Osteoblast (primary cell): ENCODE results near the gene GOLT1B. TPM values are rescaled to one million over a fixed set of nuclear protein-coding genes. Genes with fewer than 3 reads are reported as not detected.
A peak's percentile ranks its signal among the peaks of the same experiment; 100 is the strongest.
"Not testable (repeated sequence)": the region's sequence is repeated elsewhere in the genome, so short reads cannot be mapped to it uniquely, and the experiment has no call there.

ENCODE experiments used
- DNase-seq: peaks from one replicate; pipeline ENCODE4 v3.0.0; 2011; ENCODE audit warnings: low spot score, mixed read lengths; ENCODE audit not compliant: insufficient read length; ENCODE audit errors: missing footprints
- H2AFZ ChIP-seq: 2 replicates; pipeline ENCODE4 v1.6.0; 2011; ENCODE audit warnings: mild to moderate bottlenecking, low read length
- H3K27ac ChIP-seq: 2 replicates; pipeline ENCODE4 v1.5.1; 2011; ENCODE audit warnings: mild to moderate bottlenecking, low read depth, low read length, moderate library complexity
- H3K27me3 ChIP-seq: 2 replicates; pipeline ENCODE4 v1.6.0; 2012; ENCODE audit warnings: mild to moderate bottlenecking, control low read depth, inconsistent platforms, low read length, moderate library complexity; ENCODE audit not compliant: insufficient read depth
- H3K36me3 ChIP-seq: 2 replicates; pipeline ENCODE4 v1.5.1; 2011; ENCODE audit warnings: mild to moderate bottlenecking, low read length, control low read depth, moderate library complexity; ENCODE audit not compliant: insufficient read depth
- H3K4me1 ChIP-seq: 2 replicates; pipeline ENCODE4 v1.5.1; 2011; ENCODE audit warnings: mild to moderate bottlenecking, low read length, control low read depth, moderate library complexity; ENCODE audit not compliant: insufficient read depth
- H3K4me2 ChIP-seq: 2 replicates; pipeline ENCODE4 v1.6.0; 2011; ENCODE audit warnings: mild to moderate bottlenecking, low read length; ENCODE audit not compliant: insufficient read depth
- H3K4me3 ChIP-seq: fragments of 200-600 bp; sonication (generic); 3 replicates; pipeline ENCODE4 v1.5.1; 2012; ENCODE audit warnings: mild to moderate bottlenecking, low read length, inconsistent platforms; ENCODE audit not compliant: insufficient read depth
- H3K79me2 ChIP-seq: 2 replicates; pipeline ENCODE4 v1.6.0; 2012; ENCODE audit warnings: mild to moderate bottlenecking, low read length, control low read depth, inconsistent platforms; ENCODE audit not compliant: insufficient read depth
- H3K9me3 ChIP-seq: 2 replicates; pipeline ENCODE4 v1.5.1; 2011; ENCODE audit warnings: low read depth, low read length, control low read depth
- H4K20me1 ChIP-seq: 2 replicates; pipeline ENCODE4 v1.6.0; 2012; ENCODE audit warnings: mild to moderate bottlenecking, low read length, control low read depth; ENCODE audit not compliant: insufficient read depth
- CTCF ChIP-seq: IDR thresholded peaks from 2 replicates; pipeline ENCODE4 v1.5.1; 2011; ENCODE audit warnings: mild to moderate bottlenecking, low read depth, low read length, moderate library complexity; ENCODE audit errors: extremely low read depth
- total RNA-seq: library from RNA; depleted of rRNA; stranded (reverse); fragments of >200 nt; gene quantifications from 2 replicates; pipeline ENCODE4 v1.2.3, GENCODE V29; 2012

Gene GOLT1B
- total RNA-seq, result 65.7 and 254 TPM in 2 replicates

- H3K79me2 ChIP-seq, result peaks cover 94% of the 10 kb centered on the region
- H3K4me3 ChIP-seq, result peak within 1 kb of the TSS; percentile 95
- H3K27me3 ChIP-seq, result no peaks in the 10 kb centered on the region
- peak within 1 kb of the TSS; percentile 96 for H2AFZ ChIP-seq
- peaks cover 49% of the 10 kb centered on the region for H4K20me1 ChIP-seq
- H3K27ac ChIP-seq, result peak within 1 kb of the TSS; percentile 97
- H3K4me2 ChIP-seq, result peak within 1 kb of the TSS; percentile 95
- no peaks in the 10 kb centered on the region for H3K9me3 ChIP-seq
- H3K36me3 ChIP-seq, result peaks cover 23% of the 10 kb centered on the region
- DNase-seq, result peak; percentile 94
- peaks cover 32% of the 10 kb centered on the region for H3K4me1 ChIP-seq
- TF ChIP-seq CTCF, result no peak
Observed at GRCh38 chr12:21501258-21502163, at the start of gene GOLT1B, which contains the start of gene RECQL. Gene GOLT1B (plus strand): TSS chr12:21501789. CDS start chr12:21501924, 135 bp downstream. Gene RECQL (minus strand): TSS chr12:21501635. CDS start chr12:21499570, 2,065 bp downstream.

GRCh38 chr12:21453312-21453852, 48.2 kb upstream of the GOLT1B start:
- Histone ChIP-seq H3K27me3 (no peaks in the 10 kb centered on the region), H2AFZ (no peak overlapping the region), H3K36me3 (peaks cover 9% of the 10 kb centered on the region), H4K20me1 (no peaks in the 10 kb centered on the region), H3K4me2 (no peak overlapping the region), H3K4me3 (no peak overlapping the region), H3K79me2 (no peaks in the 10 kb centered on the region), H3K27ac (no peak overlapping the region), H3K9me3 (no peaks in the 10 kb centered on the region), H3K4me1 (peaks cover 21% of the 10 kb centered on the region)
- TF ChIP-seq CTCF, result no peak
- no peak for DNase-seq

GRCh38 chr12:21456291-21456780, 45.3 kb upstream of the GOLT1B start:
- no peak for DNase-seq
- Histone ChIP-seq H3K79me2 (no peaks in the 10 kb centered on the region), H4K20me1 (no peaks in the 10 kb centered on the region), H3K27me3 (no peaks in the 10 kb centered on the region), H3K4me3 (no peak overlapping the region), H3K4me2 (peak overlapping the region; percentile 31), H2AFZ (no peak overlapping the region), H3K9me3 (no peaks in the 10 kb centered on the region), H3K4me1 (peaks cover 11% of the 10 kb centered on the region), H3K27ac (peak overlapping the region; percentile 62), H3K36me3 (peaks cover 17% of the 10 kb centered on the region)
- no peak for TF ChIP-seq CTCF

- Histone ChIP-seq H3K36me3 (peaks cover 31% of the 10 kb centered on the region), H2AFZ (no peak overlapping the region), H3K79me2 (no peaks in the 10 kb centered on the region), H3K4me2 (no peak overlapping the region), H3K9me3 (no peaks in the 10 kb centered on the region), H3K4me3 (no peak overlapping the region), H4K20me1 (no peaks in the 10 kb centered on the region), H3K27me3 (no peaks in the 10 kb centered on the region), H3K4me1 (peaks cover 8% of the 10 kb centered on the region), H3K27ac (no peak overlapping the region)
- TF ChIP-seq CTCF, result no peak
- no peak for DNase-seq
Observed at GRCh38 chr12:21459474-21459873, 42.1 kb upstream of the GOLT1B start.

DNA sequence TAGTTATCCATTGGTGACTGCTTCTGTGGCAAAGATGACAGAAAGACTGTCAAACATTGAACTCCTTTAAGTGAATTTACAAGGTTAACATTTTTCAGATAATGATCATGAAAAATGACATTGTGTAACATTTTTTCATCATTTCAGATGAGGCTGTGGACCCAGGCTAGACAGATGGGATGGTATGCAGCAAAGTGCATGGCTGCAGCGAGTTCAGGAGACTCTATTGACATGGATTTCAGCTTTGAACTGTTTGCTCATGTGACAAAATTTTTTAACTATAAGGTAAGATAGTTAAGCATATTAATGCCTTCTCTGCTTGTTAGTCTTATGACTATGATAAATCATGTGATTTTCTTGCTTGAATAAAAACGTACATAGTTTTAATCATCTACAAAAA, 34.3 kb upstream of the GOLT1B start:
- DNase-seq, H3K79me2 ChIP-seq, H3K9me3 ChIP-seq, H3K4me1 ChIP-seq, H3K27me3 ChIP-seq, H3K27ac ChIP-seq, H4K20me1 ChIP-seq, H2AFZ ChIP-seq, H3K4me2 ChIP-seq, H3K4me3 ChIP-seq: not testable (repeated sequence)
- peaks cover 30% of the 10 kb centered on the region for H3K36me3 ChIP-seq
